H9 (cell line): ENCODE results near the gene TTBK1. TPM values are rescaled to one million over a fixed set of nuclear protein-coding genes. Genes with fewer than 3 reads are reported as not detected.

Experiments used
- DNase-seq: peaks from one replicate; pipeline ENCODE4 v3.0.0-alpha.2; 2017
- H2AFZ ChIP-seq: one replicate; pipeline ENCODE4 v1.6.1; 2013; ENCODE audit warnings: mild to moderate bottlenecking, low read length, control low read depth, moderate library complexity
- H2AK5ac ChIP-seq: 2 replicates; pipeline ENCODE4 v1.6.1; 2013; ENCODE audit warnings: low read length, control low read depth, mixed read lengths; ENCODE audit not compliant: insufficient read length
- H2BK120ac ChIP-seq: one replicate; pipeline ENCODE4 v1.6.1; 2013; ENCODE audit warnings: low read depth, mild to moderate bottlenecking, low read length, control low read depth, inconsistent platforms; ENCODE audit not compliant: poor library complexity, severe bottlenecking
- H2BK12ac ChIP-seq: 2 replicates; pipeline ENCODE4 v1.6.1; 2013; ENCODE audit warnings: low read length, control low read depth, mixed read lengths, low read depth; ENCODE audit not compliant: insufficient read length
- H2BK15ac ChIP-seq: 2 replicates; pipeline ENCODE4 v1.6.1; 2013; ENCODE audit warnings: low read depth, low read length, control low read depth
- H2BK20ac ChIP-seq: one replicate; pipeline ENCODE4 v1.6.1; 2013; ENCODE audit warnings: low read depth, mild to moderate bottlenecking, low read length, control low read depth, inconsistent platforms; ENCODE audit not compliant: poor library complexity, severe bottlenecking
- H2BK5ac ChIP-seq: 2 replicates; pipeline ENCODE4 v1.6.1; 2013; ENCODE audit warnings: low read length, control low read depth, mixed read lengths; ENCODE audit not compliant: insufficient read length
- H3K14ac ChIP-seq: 2 replicates; pipeline ENCODE4 v1.6.1; 2013; ENCODE audit warnings: low read length, control low read depth; ENCODE audit not compliant: insufficient read depth
- H3K18ac ChIP-seq: 2 replicates; pipeline ENCODE4 v1.6.1; 2013; ENCODE audit warnings: low read depth, mild to moderate bottlenecking, mixed read lengths, low read length, control low read depth; ENCODE audit not compliant: insufficient read length
- H3K23ac ChIP-seq: 2 replicates; pipeline ENCODE4 v1.6.1; 2013; ENCODE audit warnings: low read length, control low read depth, mixed read lengths, low read depth; ENCODE audit not compliant: insufficient read length
- H3K23me2 ChIP-seq: 2 replicates; pipeline ENCODE4 v1.6.1; 2013; ENCODE audit warnings: low read depth, mild to moderate bottlenecking, mixed read lengths, low read length, control low read depth; ENCODE audit not compliant: insufficient read length, poor library complexity, severe bottlenecking
- H3K27ac ChIP-seq: 2 replicates; pipeline ENCODE4 v1.5.1; 2013; ENCODE audit warnings: low read length, control low read depth, mixed read lengths, low read depth; ENCODE audit not compliant: insufficient read length
- H3K27me3 ChIP-seq: 2 replicates; pipeline ENCODE4 v1.6.1; 2013; ENCODE audit warnings: low read length, control low read depth, inconsistent platforms; ENCODE audit not compliant: insufficient read depth
- H3K4ac ChIP-seq: 2 replicates; pipeline ENCODE4 v1.6.1; 2013; ENCODE audit warnings: low read depth, mild to moderate bottlenecking, control low read depth, inconsistent platforms, low read length, moderate library complexity
- H3K4me1 ChIP-seq: 2 replicates; pipeline ENCODE4 v1.6.1; 2013; ENCODE audit warnings: low read length, control low read depth, inconsistent platforms; ENCODE audit not compliant: insufficient read depth
- H3K4me2 ChIP-seq: 2 replicates; pipeline ENCODE4 v1.6.1; 2013; ENCODE audit warnings: low read length, control low read depth, mixed read lengths; ENCODE audit not compliant: insufficient read length, insufficient read depth
- H3K56ac ChIP-seq: 2 replicates; pipeline ENCODE4 v1.6.1; 2013; ENCODE audit warnings: low read depth, mild to moderate bottlenecking, mixed read lengths, low read length, control low read depth; ENCODE audit not compliant: insufficient read length
- H3K79me1 ChIP-seq: 2 replicates; pipeline ENCODE4 v1.6.1; 2013; ENCODE audit warnings: low read depth, mild to moderate bottlenecking, moderate library complexity, low read length, control low read depth, inconsistent platforms; ENCODE audit not compliant: insufficient read depth, poor library complexity, severe bottlenecking
- H3K79me2 ChIP-seq: 2 replicates; pipeline ENCODE4 v1.6.1; 2013; ENCODE audit warnings: low read length, control low read depth, inconsistent platforms; ENCODE audit not compliant: insufficient read depth
- H3K9ac ChIP-seq: 2 replicates; pipeline ENCODE4 v1.6.1; 2013; ENCODE audit warnings: low read length, control low read depth, mixed read lengths; ENCODE audit not compliant: insufficient read length; ENCODE audit errors: extremely low read depth
- H3K9me3 ChIP-seq: one replicate; pipeline ENCODE4 v1.6.1; 2013; ENCODE audit warnings: low read depth, low read length, inconsistent platforms; ENCODE audit not compliant: control insufficient read depth
- H3T11ph ChIP-seq: one replicate; pipeline ENCODE4 v1.6.1; 2013; ENCODE audit warnings: mild to moderate bottlenecking, low read length, control low read depth, inconsistent platforms
- H4K20me1 ChIP-seq: one replicate; pipeline ENCODE4 v1.6.1; 2013; ENCODE audit not compliant: control insufficient read depth, insufficient read length, insufficient read depth
- H4K5ac ChIP-seq: 2 replicates; pipeline ENCODE4 v1.6.1; 2013; ENCODE audit warnings: low read depth, mild to moderate bottlenecking, mixed read lengths, low read length, control low read depth; ENCODE audit not compliant: insufficient read length
- H4K8ac ChIP-seq: replicated peaks from 2 replicates; pipeline ENCODE4 v1.6.1; 2013; ENCODE audit warnings: low read length, control low read depth, mixed read lengths, low read depth; ENCODE audit not compliant: insufficient read length
- H4K91ac ChIP-seq: 2 replicates; pipeline ENCODE4 v1.6.1; 2013; ENCODE audit warnings: low read depth, mild to moderate bottlenecking, moderate library complexity, mixed read lengths, low read length, control low read depth; ENCODE audit not compliant: insufficient read length
- H3K27ac Mint-ChIP-seq, 3 experiments: 2 replicates in 2 of 3; 3 replicates in 1 of 3; pipeline ENCODE4 v1.8.0; 2020 to 2021; ENCODE audit warnings: mixed read lengths in 3 of 3, mild to moderate bottlenecking in 1 of 3, moderate library complexity in 1 of 3
- H3K27me3 Mint-ChIP-seq: 2 replicates; pipeline ENCODE4 v1.8.0; 2021; ENCODE audit warnings: low read depth, mild to moderate bottlenecking, moderate library complexity, mixed read lengths
- H3K36me3 Mint-ChIP-seq, 3 experiments: 2 replicates in 2 of 3; 3 replicates in 1 of 3; pipeline ENCODE4 v1.8.0; 2020 to 2021; ENCODE audit warnings: low read depth in 3 of 3, mixed read lengths in 3 of 3; ENCODE audit not compliant: insufficient read depth in 1 of 3
- H3K4me1 Mint-ChIP-seq, 2 experiments: 2 replicates each; pipeline ENCODE4 v1.8.0; 2020; ENCODE audit warnings: mixed read lengths in 2 of 2
- H3K4me3 Mint-ChIP-seq, 2 experiments: 2 replicates in 1 of 2; 3 replicates in 1 of 2; pipeline ENCODE4 v1.8.0; 2020 to 2021; ENCODE audit warnings: mild to moderate bottlenecking in 2 of 2, mixed read lengths in 2 of 2, moderate library complexity in 1 of 2
- H3K9me3 Mint-ChIP-seq, 2 experiments: 2 replicates in 1 of 2; 3 replicates in 1 of 2; pipeline ENCODE4 v1.8.0; 2020; ENCODE audit warnings: mild to moderate bottlenecking in 2 of 2, mixed read lengths in 2 of 2, moderate library complexity in 1 of 2
- WGBS: extraction: QIAGEN DNeasy Blood & Tissue Kit; methylation state at CpG from one replicate; pipeline ENCODE4 v1.1.7; 2013; ENCODE audit warnings: missing lambda C conversion rate, low lambda C conversion rate, mixed read lengths; ENCODE audit not compliant: insufficient read length; ENCODE audit errors: extremely low coverage; 5-methylcytosine and 5-hydroxymethylcytosine counted together
- total RNA-seq: library from RNA; stranded (reverse); gene quantifications from 2 replicates; pipeline ENCODE4 v1.2.1, GENCODE V29; 2021
- TF ChIP-seq, protein P1 (sequence below): fragments of 200-600 bp; sonication (generic); conservative IDR thresholded peaks from 3 replicates; pipeline ENCODE4 v1.8.0; 2021; ENCODE audit warnings: antibody characterized with exemption, mild to moderate bottlenecking

The TTBK1 gene
- total RNA-seq, 1 experiment from 2014 or later = 1.6 TPM

- Histone ChIP-seq H3K27ac (no peak overlapping the region), H2AFZ (no peak overlapping the region), H3K4me2 (no peak overlapping the region), H4K91ac (no peak overlapping the region), H3K14ac (no peak overlapping the region), H2BK15ac (no peak overlapping the region), H3K56ac (no peak overlapping the region), H3K9ac (no peak overlapping the region), H3K18ac (no peak overlapping the region), H4K20me1 (no peaks in the 10 kb centered on the region), H2BK5ac (no peak overlapping the region), H4K8ac (no peak overlapping the region), H3K27me3 (peaks cover 13% of the 10 kb centered on the region; the same call in 1 of the 2 replicates), H3K23me2 (no peaks in the 10 kb centered on the region), H3K23ac (no peak overlapping the region), H3K79me2 (no peaks in the 10 kb centered on the region), H3K4ac (no peak overlapping the region), H2BK120ac (no peak overlapping the region), H2BK12ac (no peak overlapping the region), H3K9me3 (no peaks in the 10 kb centered on the region), H2BK20ac (no peak overlapping the region), H2AK5ac (no peak overlapping the region), H4K5ac (no peak overlapping the region), H3T11ph (no peak overlapping the region), H3K79me1 (no peaks in the 10 kb centered on the region), H3K4me1 (no peaks in the 10 kb centered on the region)
- no peaks in the 10 kb centered on the region for H3K4me1 Mint-ChIP-seq
- H3K9me3 Mint-ChIP-seq = peaks cover 2 to 4% of the 10 kb centered on the region in 2 experiments; a peak in 4 of 5 replicates
- no CpG with 5 or more reads among the region's 2 CpGs for WGBS
- TF ChIP-seq, protein P1, sequence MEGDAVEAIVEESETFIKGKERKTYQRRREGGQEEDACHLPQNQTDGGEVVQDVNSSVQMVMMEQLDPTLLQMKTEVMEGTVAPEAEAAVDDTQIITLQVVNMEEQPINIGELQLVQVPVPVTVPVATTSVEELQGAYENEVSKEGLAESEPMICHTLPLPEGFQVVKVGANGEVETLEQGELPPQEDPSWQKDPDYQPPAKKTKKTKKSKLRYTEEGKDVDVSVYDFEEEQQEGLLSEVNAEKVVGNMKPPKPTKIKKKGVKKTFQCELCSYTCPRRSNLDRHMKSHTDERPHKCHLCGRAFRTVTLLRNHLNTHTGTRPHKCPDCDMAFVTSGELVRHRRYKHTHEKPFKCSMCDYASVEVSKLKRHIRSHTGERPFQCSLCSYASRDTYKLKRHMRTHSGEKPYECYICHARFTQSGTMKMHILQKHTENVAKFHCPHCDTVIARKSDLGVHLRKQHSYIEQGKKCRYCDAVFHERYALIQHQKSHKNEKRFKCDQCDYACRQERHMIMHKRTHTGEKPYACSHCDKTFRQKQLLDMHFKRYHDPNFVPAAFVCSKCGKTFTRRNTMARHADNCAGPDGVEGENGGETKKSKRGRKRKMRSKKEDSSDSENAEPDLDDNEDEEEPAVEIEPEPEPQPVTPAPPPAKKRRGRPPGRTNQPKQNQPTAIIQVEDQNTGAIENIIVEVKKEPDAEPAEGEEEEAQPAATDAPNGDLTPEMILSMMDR = no peak
- peaks cover 23% of the 10 kb centered on the region for H3K27me3 Mint-ChIP-seq
- H3K36me3 Mint-ChIP-seq = no peaks in the 10 kb centered on the region
- H3K4me3 Mint-ChIP-seq = no peak overlapping the region
- no peak overlapping the region for H3K27ac Mint-ChIP-seq
- DNase-seq = no peak
Measured at GRCh38 chr6:43239054-43239453, 4.2 kb upstream of the TTBK1 start.
